HG03025 (cell line): ENCODE results near the gene FAM83B.
"Not testable (repeated sequence)": the region's sequence is repeated elsewhere in the genome, so short reads cannot be mapped to it uniquely, and the experiment has no call there.

Source experiments
- ATAC-seq: cut with Tn5 transposase; IDR thresholded peaks from one replicate; pipeline ENCODE4 v1.9.1; 2021; ENCODE audit warnings: mild to moderate bottlenecking, moderate library complexity; ENCODE audit not compliant: unreplicated experiment, low FRiP score

Gene FAM83B

DNA sequence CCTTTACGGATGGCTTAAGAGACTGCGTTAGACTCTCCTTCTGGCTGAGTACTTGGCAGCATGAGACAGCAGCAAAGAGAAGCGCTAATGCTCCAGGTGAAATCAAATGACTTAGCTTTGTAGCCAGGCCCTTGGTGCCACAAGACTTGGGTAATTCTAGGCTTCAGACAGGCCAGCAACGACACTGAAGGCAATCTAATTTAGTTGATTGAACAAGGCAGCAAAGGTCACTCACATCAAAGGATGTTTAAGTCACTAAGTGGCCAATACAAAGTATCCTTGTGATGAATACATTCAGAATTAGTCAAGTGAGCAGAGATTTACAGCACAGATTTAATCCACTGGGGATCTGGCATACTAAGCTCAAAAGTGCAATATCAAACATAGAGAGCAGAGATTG lies 113.2 kb downstream of the FAM83B start:
- ATAC-seq: no peak

DNA sequence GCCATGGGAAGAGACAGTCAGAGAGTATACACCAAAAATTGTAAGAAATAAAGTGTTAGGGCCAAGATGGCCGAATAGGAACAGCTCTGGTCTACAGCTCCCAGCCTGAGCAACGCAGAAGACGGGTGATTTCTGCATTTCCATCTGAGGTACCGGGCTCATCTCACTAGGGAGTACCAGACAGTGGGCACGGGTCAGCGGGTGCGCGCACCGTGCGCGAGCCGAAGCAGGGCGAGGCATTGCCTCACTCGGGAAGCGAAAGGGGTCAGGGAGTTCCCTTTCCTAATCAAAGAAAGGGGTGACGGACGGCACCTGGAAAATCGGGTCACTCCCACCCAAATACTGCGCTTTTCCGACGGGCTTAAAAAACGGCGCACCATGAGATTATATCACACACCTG lies 114.8 kb downstream of the FAM83B start:
- not testable (repeated sequence) for ATAC-seq

DNA sequence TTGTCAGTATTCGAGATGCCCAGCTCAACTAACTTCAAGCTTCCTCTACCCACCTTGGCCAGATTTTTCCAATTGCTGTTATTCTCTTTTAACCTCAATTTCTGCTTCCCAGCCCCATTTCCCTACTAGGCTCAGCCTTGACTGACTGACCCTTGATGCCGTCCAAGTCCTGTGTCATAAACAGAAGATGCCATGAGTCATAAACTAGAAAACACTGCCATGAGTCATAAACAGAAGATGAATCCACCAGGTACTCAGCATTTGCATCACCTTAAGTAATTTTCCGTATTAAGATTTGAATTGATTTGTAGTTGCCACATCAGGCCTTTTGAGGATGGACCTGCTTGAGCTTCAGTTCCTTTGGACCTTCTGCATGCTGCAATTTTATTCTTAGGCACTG lies 123.8 kb downstream of the FAM83B start:
- ATAC-seq: no peak

DNA sequence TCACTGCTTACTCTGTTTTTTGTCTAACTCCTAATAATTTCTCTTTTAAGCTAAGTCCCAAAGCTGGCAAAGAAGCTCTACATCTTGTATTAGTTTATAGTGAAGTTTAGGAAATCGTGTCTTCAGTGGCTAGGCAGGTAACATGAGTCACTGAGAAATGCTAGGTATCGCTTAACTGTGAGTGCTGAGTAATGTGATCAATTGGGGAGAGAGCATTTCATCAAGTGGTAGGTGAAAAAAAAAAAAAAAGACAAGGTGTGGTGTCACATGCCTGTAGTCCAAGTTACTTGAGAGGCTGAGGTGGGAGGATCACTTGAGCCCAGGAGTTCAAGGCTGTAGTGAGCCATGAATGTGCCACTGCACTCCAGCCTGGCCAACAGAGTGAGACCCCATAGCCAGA lies 125.3 kb downstream of the FAM83B start:
- ATAC-seq: no peak

- not testable (repeated sequence) for ATAC-seq
Observed at GRCh38 chr6:54979161-54979560, 132.6 kb downstream of the FAM83B start.

- ATAC-seq: no peak
Observed at GRCh38 chr6:54980511-54981275, 134.1 kb downstream of the FAM83B start.

GRCh38 chr6:54981276-54981609 lies 134.7 kb downstream of the FAM83B start:
- no peak for ATAC-seq

DNA sequence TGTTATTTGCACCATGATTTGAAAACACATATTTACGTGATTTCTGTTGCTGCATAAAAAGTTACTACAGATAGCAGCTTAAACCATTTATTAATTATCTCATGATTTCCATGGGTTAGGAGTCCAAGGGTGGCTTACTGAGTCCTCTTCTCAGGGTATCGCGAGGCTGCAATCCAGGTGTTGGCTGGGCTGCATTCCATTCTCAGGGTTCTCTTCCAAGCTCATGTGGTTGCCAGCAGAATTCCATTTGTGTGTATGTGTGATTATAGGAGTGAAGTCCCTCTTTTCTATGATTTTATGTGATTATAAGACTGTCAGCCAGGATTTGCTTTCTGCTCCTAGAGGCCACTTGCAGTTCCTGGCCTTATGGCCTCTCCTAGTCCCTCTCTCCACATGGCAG lies 135.1 kb downstream of the FAM83B start:
- no peak for ATAC-seq

DNA sequence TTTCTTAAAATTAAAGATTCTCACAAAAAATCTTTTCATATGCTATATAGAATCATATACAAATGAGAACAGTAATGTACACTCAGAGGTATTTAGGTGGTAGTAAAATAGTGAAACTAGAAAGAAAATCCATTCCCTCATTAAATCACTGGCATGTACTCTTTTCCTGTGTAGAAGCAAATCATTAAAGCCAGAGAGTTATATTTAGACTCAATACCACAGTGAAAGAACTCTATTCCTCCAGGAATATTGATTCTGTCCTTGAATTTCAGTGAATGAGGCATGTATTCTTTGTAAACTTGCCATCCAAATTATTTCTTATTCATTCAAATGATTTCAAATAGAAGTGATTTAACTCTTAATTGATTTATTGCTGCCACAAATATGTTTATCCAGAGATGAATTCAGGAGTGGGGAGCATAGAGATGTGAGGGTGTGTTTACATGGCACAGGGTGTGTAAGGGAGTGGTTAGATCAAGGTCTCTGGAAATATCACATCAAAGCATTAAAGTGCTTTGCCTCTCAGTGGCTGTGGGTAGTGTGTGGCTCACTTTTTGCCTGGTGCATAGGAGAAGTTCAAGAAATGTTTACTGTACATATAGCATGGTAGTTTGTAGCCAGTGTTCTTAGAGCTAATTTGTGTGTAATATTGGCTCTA lies 141.2 kb downstream of the FAM83B start:
- no peak for ATAC-seq

- ATAC-seq: no peak
Observed at GRCh38 chr6:54988576-54988975, 142.0 kb downstream of the FAM83B start.

DNA sequence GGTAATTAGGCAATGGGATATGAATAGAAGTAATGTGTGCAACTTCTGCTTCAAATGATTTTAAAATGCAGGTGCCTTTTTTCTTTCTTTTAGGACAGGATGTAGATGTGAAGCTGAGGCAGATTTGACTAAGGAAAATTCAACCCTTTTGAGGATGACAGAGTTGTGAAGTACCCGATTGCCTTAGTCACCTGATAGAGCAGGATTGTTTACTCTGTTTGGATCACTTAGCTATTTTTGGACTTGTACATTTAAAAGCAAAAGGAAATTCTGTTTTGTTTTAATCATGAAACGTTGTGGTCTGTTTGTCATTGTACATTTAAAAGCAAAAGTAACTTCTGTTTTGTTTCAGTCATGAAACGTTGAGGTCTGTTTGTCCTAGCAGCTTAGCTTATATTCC lies 143.4 kb downstream of the FAM83B start:
- no peak for ATAC-seq
